ENCODE measurements around the gene IPO4. TPM values are rescaled to one million over a fixed set of nuclear protein-coding genes. Genes with fewer than 3 reads are reported as not detected.

Gene IPO4
- total and polyA plus RNA-seq, 9 of the 15 experiments (the other 6 are each of a cell fraction or from before 2014, with no cell fraction given), result 7.3 to 122 (median 31.8) TPM

DNA sequence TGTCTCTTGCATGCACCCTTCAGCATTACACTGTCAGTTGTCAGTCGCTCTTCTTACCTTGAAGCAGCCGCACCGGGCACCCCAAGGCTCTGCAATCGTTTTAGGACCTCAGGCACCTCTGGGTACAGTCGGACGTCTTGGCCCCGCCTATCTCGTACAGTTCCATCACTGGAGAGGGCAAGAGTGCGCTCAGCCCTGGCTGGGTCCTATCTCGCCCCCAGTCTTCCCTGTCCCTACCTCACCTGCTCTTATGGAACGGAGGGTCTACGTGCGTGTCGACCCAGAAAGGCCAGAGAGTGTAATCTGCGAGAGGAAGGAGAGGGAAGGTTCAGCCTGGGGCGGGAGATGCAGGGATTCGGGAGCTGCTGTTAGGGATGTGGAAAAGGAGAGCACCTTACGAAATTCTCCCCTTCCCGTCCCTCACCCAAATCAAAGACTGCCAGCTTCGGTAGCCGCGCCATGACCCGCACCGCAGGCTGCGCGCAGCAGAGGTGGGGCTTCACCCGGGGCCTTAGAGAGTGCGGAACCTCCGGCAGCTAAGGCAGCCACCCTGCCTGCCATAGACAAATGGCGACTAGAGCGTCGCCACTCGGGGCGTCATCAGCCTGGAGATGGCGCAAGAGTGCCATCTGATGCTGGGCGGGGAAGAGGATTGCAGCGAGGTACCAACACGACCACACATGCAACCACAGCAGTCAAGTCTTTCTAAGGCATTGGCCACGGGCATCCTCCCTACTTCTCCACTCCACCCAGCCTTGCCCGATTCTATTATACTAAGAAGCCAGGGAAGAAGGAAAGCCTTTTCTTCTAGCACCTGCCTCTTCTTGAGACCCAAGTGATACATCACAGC is 27.1 kb upstream of the IPO4 start, which contains the start of gene MDP1:
MDP1 (minus strand) TSS at position 572 of the 850 bp plus-strand sequence; CDS start at position 461, 111 bp downstream.
- Histone ChIP-seq H2AFZ (ENCODE audit: low read depth, low read length) (peak within 1 kb of the TSS; percentile 81), H3K4me1 (replicated peaks in 1 of 2; ENCODE audit: control insufficient read depth in 2 of 2, insufficient read depth in 2 of 2, low read length in 2 of 2) (peaks cover 4 to 11% of the 10 kb centered on the region in 2 experiments; a peak in 4 of 5 replicates), H3K9me1 (ENCODE audit: control insufficient read depth, insufficient read depth, low read length) (no peaks in the 10 kb centered on the region), H3K9ac (ENCODE audit: insufficient read depth in 1 of 2, low read depth in 2 of 2, low read length in 2 of 2) (peak within 1 kb of the TSS; percentile 77 to 90), H3K4me2 (ENCODE audit: insufficient read depth, low read length) (peak within 1 kb of the TSS; percentile 95), H3K36me3 (ENCODE audit: control insufficient read depth, insufficient read depth, low read length) (peaks cover 25% of the 10 kb centered on the region; the same call in 2 of the 3 replicates), H3K27ac (ENCODE audit: extremely low read depth, low read depth, low read length) (peak within 1 kb of the TSS; percentile 71), H4K20me1 (replicated peaks; ENCODE audit: control insufficient read depth, insufficient read depth, low read length) (no peaks in the 10 kb centered on the region), H3K27me3 (ENCODE audit: control insufficient read depth in 2 of 2, insufficient read depth in 2 of 2, low read length in 2 of 2) (no peaks in the 10 kb centered on the region), H3K79me2 (ENCODE audit: control insufficient read depth, insufficient read depth, low read length) (peaks cover 27% of the 10 kb centered on the region), H3K4me3 (peak within 1 kb of the TSS; percentile 62), H3K9me3 (replicated peaks; ENCODE audit: control insufficient read depth, insufficient read depth, low read depth, low read length) (no peaks in the 10 kb centered on the region)
- intact Hi-C loops (cut with micrococcal nuclease) (loop anchor here (1.0 to 2.0 kb wide), 2 partner anchors 17 to 82 kb away; partner anchors contain the start of genes GMPR2 and NEDD8), in situ Hi-C loops (cut with MboI) (no loop called here)
- TSS peak; percentile 35 for BruUV-seq (replicated peaks)
- CTCF ChIA-PET (ENCODE audit: low intra/inter-chr PET ratio), result interaction anchor here (1.0 to 1.3 kb wide), 2 partner anchors 81 to 82 kb away, joined by 4 to 5 read pairs; no protein-coding TSS in a partner anchor
- under 1% methylated on average over 24 of the region's 40 CpGs for WGBS (ENCODE audit: insufficient coverage, low coverage, missing lambda C conversion rate)
- DNase-seq (ENCODE audit: extremely low read depth in 1 of 4, low spot score in 3 of 4), result peak; percentile 75 to 89 (median 78)
- ATAC-seq, result peak; percentile 87
- peak; percentile 87 for FAIRE-seq
- POLR2A ChIA-PET, result interaction anchor here (0.8 to 3.6 kb wide), 5 partner anchors 9 to 43 kb away, joined by 3 to 21 read pairs (median 4); partner anchors contain the start of genes TINF2 and TM9SF1
- TF ChIP-seq ZNF184 (CRISPR knock-in tag; IDR thresholded peaks at IDR 0.05), result no peak
- no peak for TF ChIP-seq HMG20B (CRISPR knock-in tag; IDR thresholded peaks at IDR 0.05)
- TF ChIP-seq CBFB (CRISPR knock-in tag; IDR thresholded peaks at IDR 0.05), result no peak
- TF ChIP-seq ZBTB33 (CRISPR knock-in tag; IDR thresholded peaks at IDR 0.05), result no peak
- TF ChIP-seq MAZ (CRISPR knock-in tag; conservative IDR thresholded peaks at IDR 0.05 in 1 of 2, IDR thresholded peaks at IDR 0.05 in 1 of 2), result peak; percentile 50 to 60; a peak in 3 of 4 replicates
- no peak for TF ChIP-seq RBM34 (IDR thresholded peaks at IDR 0.05; ENCODE audit: borderline replicate concordance, insufficient read depth, low read length)
- no peak for TF ChIP-seq STAT5B (CRISPR knock-in tag; IDR thresholded peaks at IDR 0.05)
- TF ChIP-seq UBTF (IDR thresholded peaks at IDR 0.05; ENCODE audit: borderline replicate concordance in 1 of 2, low read depth in 2 of 2, low read length in 2 of 2), result peak in 1 of 2 experiments; percentile 53; a peak in 1 of 4 replicates
- TF ChIP-seq, protein P1, sequence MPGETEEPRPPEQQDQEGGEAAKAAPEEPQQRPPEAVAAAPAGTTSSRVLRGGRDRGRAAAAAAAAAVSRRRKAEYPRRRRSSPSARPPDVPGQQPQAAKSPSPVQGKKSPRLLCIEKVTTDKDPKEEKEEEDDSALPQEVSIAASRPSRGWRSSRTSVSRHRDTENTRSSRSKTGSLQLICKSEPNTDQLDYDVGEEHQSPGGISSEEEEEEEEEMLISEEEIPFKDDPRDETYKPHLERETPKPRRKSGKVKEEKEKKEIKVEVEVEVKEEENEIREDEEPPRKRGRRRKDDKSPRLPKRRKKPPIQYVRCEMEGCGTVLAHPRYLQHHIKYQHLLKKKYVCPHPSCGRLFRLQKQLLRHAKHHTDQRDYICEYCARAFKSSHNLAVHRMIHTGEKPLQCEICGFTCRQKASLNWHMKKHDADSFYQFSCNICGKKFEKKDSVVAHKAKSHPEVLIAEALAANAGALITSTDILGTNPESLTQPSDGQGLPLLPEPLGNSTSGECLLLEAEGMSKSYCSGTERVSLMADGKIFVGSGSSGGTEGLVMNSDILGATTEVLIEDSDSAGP (CRISPR knock-in tag; IDR thresholded peaks at IDR 0.05), result no peak
- TF ChIP-seq OTX1 (CRISPR knock-in tag; IDR thresholded peaks at IDR 0.05), result peak; percentile 7; the same call in 1 of the 2 replicates
- TF ChIP-seq E2F4 (CRISPR knock-in tag; IDR thresholded peaks at IDR 0.05; ENCODE audit: low read depth), result no peak
- no peak for TF ChIP-seq WHSC1 (IDR thresholded peaks at IDR 0.05; ENCODE audit: low read length)
